Measurements from ENCODE around the gene MISP.

The MISP gene

DNA sequence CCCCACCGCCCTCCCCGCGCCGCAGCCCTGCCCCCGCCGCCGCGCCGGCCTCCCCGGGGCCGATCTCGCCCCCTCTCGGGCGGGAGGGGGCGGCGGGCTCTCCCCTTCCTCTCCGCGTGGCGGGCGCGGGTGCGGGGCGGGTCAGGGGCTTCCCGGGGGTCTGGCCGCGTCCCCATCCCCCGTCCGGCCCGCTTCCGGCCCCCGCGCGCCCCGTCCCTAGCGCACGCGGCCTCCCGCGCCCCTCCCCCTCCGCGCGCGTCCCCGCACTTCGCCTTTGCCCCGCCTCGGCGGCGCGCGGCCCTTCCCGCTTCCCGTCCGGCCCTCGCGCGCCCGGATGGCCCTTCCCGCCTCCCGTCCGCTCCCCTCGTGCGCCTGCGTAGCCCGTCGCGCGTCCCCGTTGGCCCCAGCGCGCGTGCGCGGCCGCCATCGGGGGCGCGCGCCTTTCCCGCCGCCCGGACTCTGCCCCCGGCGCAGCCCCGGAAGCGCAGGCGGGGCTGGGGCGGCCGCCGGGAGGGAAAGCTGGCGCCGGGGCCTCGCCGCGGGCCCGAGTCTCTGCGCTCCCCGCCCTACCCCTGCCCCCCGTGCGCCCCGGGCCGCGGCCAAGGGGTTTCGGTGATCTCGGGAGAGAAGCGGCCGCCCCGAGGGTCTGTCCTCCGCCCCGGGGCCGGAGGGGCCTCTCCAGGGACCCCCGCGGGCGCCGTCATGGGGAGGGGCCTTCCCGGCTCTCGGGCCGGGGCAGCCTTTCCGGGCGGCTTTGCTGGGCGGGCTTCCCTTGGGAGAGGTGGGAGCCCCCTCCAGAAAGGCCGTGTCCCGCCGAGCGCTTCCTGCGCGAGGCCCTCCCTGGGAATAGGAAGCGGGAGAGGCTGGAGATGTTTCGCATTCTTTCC is 46.9 kb downstream of the MISP start:
- peak overlapping the region; percentile 99 for H3K27ac ChIP-seq
- ChIA-PET POLR2A (ENCODE audit: low non-redundant PET) (no interaction called here), CTCF (interaction anchor here (0.6 kb wide), 1 partner anchor 159 kb away, joined by 3 read pairs; no protein-coding TSS in a partner anchor)
- peak; percentile 89 for DNase-seq (ENCODE audit: low spot score)
- TF ChIP-seq, protein P1, sequence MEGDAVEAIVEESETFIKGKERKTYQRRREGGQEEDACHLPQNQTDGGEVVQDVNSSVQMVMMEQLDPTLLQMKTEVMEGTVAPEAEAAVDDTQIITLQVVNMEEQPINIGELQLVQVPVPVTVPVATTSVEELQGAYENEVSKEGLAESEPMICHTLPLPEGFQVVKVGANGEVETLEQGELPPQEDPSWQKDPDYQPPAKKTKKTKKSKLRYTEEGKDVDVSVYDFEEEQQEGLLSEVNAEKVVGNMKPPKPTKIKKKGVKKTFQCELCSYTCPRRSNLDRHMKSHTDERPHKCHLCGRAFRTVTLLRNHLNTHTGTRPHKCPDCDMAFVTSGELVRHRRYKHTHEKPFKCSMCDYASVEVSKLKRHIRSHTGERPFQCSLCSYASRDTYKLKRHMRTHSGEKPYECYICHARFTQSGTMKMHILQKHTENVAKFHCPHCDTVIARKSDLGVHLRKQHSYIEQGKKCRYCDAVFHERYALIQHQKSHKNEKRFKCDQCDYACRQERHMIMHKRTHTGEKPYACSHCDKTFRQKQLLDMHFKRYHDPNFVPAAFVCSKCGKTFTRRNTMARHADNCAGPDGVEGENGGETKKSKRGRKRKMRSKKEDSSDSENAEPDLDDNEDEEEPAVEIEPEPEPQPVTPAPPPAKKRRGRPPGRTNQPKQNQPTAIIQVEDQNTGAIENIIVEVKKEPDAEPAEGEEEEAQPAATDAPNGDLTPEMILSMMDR (conservative IDR thresholded peaks at IDR 0.05; ENCODE audit: low read depth): no peak

DNA sequence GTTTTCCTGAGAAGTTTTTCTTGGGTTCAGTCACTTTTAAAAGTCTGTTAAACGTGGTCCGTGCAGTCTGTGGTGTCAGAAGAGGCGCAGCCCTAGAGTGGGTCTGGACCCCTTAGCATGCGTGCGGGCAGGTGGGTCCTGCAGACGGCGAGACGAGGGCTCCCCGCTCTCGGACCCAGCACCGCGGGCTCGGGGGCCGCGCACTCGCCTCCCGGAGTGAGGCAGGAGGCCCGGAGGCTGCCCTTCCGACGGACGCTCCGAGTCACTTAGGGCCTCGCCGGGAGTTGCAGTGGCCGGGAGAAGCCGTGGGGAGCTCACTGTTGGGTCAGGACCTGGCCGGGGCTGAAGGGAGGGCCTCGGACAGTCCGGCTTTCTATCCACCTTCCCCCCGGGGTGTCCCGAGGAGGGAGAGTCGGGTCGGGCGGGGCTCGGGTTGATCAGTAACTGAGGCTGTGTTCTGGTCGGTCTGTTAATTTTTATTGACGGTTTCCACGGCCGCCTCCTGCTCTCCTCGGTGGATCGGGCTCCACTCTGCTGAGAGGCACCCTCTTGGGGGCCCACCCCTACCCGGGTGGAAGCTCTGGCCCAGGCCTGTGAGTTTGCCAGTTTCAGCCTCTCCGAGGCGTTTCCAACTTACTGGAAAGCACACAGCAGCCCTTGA is 47.6 kb downstream of the MISP start:
- DNase-seq (ENCODE audit: low spot score): no peak
- POLR2A ChIA-PET (ENCODE audit: low non-redundant PET): interaction anchor here (1.1 kb wide), 1 partner anchor 20 kb away, joined by 3 read pairs; no protein-coding TSS in a partner anchor
- H3K27ac ChIP-seq: peak overlapping the region; percentile 99
- TF ChIP-seq, protein P1 (conservative IDR thresholded peaks at IDR 0.05; ENCODE audit: low read depth): no peak
- CTCF ChIA-PET: interaction anchor here (0.6 to 1.1 kb wide), 2 partner anchors 11 to 158 kb away, joined by 3 to 4 read pairs; no protein-coding TSS in a partner anchor

DNA sequence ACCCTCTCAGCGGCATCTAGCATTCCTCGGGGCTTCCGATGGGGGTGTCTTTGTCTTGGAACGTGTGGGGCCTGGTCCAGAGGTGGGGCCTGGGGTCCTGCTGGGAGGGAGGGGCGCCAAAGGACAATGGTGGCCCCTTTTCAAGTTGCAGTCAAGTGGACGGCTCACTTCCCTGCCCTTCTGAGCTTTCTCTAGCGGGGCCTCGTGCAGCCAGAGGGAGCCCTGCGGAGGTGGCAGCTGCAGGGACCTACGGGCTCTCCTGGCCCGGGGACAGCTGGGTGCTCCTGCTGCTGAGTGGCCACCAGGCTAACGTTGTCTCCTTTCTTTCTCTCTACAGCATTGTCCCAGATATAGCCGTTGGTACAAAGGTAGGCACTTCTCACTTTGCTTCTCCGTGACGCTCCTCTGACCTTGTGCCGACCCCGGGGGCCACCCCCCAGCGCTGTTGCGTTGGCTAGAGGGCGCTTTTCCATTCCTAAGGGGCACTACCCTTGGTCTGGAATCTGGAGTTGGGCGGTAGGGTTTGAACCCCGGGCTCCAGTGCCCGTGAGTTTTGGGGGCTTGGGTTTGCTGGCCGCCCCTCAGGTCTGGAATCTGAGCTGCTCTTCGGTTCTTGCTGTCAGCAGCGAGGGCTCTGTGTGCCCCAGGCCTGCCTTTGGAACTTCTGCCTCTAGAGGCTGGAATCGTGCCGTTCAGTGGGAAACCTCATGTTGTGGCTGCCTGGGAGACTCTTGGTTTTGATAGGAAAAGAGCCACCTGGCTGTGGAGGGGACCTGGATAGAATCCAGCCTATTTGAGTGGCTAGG is 48.4 kb downstream of the MISP start:
- H3K27ac ChIP-seq: peak overlapping the region; percentile 99
- CTCF ChIA-PET: interaction anchor here (0.7 to 1.1 kb wide), 2 partner anchors 10 to 11 kb away, joined by 3 to 4 read pairs; no protein-coding TSS in a partner anchor
- POLR2A ChIA-PET (ENCODE audit: low non-redundant PET): interaction anchor here (0.9 to 1.1 kb wide), 2 partner anchors 20 to 29 kb away, joined by 3 read pairs; no protein-coding TSS in a partner anchor
- TF ChIP-seq, protein P1 (conservative IDR thresholded peaks at IDR 0.05; ENCODE audit: low read depth): peak; percentile 19; the same call in 1 of the 2 replicates
- DNase-seq (ENCODE audit: low spot score): no peak

DNA sequence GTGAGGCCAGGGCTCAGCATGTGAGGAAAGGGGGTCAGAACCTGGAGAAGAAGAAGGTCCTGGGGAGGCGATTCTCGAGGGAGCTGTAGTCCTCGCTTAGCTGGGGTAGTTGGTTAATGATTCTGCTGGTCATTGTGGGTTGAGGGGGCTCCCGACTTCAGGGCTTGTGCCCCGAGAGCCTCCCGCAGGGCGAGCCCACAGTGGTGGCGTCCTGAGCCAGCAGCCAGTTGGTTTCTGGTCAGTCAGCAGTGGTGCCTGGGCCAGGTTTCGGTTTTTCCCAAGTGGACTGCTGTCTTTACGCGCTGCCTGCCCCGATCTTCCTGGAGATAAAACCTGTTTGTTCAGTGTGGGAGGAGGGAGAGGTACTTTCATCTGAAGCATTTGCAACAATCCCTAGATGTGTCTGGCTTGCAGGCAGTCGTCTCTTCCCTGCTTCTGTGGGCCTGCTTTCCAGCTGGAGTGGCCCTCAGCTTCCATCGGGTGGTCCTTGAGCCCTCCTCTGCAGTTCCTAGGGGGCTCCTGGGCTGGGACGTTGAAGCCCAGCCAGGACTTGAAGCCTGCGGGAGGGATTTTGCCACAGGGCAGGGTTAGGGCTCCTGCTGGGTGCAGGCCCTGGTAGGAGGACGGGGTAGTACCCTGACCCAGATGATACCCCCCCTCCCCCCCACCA is 49.6 kb downstream of the MISP start:
- DNase-seq (ENCODE audit: low spot score): no peak
- POLR2A ChIA-PET (ENCODE audit: low non-redundant PET): interaction anchor here (0.5 kb wide), 1 partner anchor 121 kb away, joined by 3 read pairs; no protein-coding TSS in a partner anchor
- H3K27ac ChIP-seq: peak overlapping the region; percentile 99
- TF ChIP-seq, protein P1 (conservative IDR thresholded peaks at IDR 0.05; ENCODE audit: low read depth): no peak
- CTCF ChIA-PET: interaction anchor here (0.7 to 1.0 kb wide), 2 partner anchors 9 to 30 kb away, joined by 3 to 5 read pairs; no protein-coding TSS in a partner anchor

DNA sequence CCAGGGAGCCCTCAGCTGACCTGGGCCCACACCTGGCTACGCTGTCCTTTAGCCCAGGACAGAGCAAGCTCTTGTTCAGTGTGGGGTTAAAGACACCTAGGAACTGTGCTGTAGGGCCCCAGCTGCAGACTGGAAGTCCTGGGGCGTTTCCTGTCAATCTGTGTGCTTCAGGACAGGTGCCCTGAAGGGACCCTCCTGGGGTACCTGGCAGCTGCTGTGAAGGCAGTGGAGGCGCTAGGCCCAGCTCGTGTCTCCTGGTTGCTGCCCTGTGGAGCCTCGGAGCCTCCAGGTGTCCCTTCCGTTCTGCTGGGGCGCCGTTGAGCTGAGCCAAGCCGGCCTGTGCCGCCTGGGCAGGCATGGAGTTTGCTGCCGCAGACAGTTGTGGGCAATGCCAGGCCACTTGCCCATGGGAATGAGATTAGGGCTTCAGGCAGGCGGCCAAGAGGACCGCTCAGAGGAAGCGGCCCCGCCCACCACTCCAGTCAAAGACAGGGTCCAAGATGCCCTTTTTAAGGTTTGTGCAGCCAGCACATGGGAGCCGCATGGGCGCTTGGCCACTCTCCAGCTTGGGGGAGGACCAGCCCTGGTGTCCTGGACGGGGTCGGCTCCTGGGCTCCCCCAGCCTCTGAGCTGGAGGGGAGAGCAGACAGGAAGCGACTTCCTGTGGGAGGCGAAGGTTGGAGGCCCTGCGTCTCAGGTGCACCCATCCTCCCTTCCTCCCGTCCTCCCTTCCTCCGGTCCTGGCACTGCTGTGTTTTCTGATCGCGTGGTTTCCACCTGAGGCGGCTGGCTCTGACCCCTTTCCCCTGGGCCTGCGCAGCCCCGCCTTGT is 50.3 kb downstream of the MISP start:
- no peak for DNase-seq (ENCODE audit: low spot score)
- TF ChIP-seq, protein P1 (conservative IDR thresholded peaks at IDR 0.05; ENCODE audit: low read depth): no peak
- peak overlapping the region; percentile 99 for H3K27ac ChIP-seq
- POLR2A ChIA-PET (ENCODE audit: low non-redundant PET): interaction anchor here (0.5 kb wide), 2 partner anchors 122 to 223 kb away, joined by 3 to 10 read pairs; no protein-coding TSS in a partner anchor
- CTCF ChIA-PET: interaction anchor here (0.6 to 1.0 kb wide), 2 partner anchors 30 to 187 kb away, joined by 3 to 5 read pairs; no protein-coding TSS in a partner anchor

Measured in RWPE1 (cell line).